ENCODE measurements around the gene AGAP1. TPM values are rescaled to one million over a fixed set of nuclear protein-coding genes. Genes with fewer than 3 reads are reported as not detected.

AGAP1 gene
- total RNA-seq, 1 donor: 12.3 TPM

DNA sequence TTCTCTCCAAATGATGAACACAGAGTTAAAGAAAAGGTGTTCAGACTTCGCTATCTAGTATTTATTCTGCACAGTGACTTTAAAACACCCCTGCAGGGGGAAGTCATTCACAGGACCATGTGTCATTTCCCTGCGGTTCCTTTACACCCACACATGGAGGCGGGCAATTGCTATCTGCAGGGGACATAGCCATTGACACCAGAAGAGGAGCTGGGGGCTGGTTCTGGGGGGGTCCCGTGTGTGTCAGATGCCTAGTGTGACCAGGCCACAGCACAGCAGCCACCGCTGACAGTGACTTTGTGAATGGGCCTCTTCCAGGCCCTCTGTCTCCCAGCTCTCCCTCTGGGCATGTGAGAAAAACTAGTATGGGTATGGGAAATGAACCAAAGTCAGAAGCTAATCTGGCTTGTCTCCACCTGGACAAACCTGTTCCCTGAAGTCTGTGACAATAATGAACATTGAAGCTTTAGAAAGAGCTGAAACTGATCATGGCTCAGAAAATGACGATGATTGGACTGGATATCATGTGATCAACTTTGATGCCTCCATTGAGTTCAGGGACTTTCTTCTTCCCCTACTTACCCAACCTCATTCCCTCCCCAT lies 681.8 kb downstream of the AGAP1 start:
- TF ChIP-seq, protein P1, sequence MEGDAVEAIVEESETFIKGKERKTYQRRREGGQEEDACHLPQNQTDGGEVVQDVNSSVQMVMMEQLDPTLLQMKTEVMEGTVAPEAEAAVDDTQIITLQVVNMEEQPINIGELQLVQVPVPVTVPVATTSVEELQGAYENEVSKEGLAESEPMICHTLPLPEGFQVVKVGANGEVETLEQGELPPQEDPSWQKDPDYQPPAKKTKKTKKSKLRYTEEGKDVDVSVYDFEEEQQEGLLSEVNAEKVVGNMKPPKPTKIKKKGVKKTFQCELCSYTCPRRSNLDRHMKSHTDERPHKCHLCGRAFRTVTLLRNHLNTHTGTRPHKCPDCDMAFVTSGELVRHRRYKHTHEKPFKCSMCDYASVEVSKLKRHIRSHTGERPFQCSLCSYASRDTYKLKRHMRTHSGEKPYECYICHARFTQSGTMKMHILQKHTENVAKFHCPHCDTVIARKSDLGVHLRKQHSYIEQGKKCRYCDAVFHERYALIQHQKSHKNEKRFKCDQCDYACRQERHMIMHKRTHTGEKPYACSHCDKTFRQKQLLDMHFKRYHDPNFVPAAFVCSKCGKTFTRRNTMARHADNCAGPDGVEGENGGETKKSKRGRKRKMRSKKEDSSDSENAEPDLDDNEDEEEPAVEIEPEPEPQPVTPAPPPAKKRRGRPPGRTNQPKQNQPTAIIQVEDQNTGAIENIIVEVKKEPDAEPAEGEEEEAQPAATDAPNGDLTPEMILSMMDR (IDR thresholded peaks at IDR 0.05; ENCODE audit: insufficient read depth, low read length): no peak
- no peak for DNase-seq (ENCODE audit: low read depth)
- no peak overlapping the region for H3K4me3 ChIP-seq (ENCODE audit: low read depth, low read length)

DNA sequence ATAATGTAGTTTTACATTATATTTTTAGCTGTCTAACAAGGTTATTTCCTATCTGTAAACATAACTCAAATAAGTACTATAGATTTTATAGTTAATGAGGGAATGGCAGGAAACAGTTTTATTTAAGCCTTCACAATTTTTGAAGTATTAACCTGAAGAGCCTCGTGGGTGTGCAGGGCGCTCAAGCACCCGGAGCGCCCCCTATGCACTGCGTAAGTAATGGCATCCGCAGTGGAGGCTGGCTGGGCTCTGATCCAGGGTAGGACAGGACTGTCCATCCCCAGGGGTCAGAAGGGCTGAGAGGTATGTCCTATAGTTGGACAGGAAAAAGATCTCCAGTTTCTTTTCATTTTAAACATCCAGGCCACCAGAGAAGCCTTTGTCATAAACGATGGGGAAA lies 682.6 kb downstream of the AGAP1 start:
- no peak overlapping the region for H3K4me3 ChIP-seq (ENCODE audit: low read depth, low read length)
- DNase-seq (ENCODE audit: low read depth): no peak
- TF ChIP-seq, protein P1 (IDR thresholded peaks at IDR 0.05; ENCODE audit: insufficient read depth, low read length): peak; percentile 51

DNA sequence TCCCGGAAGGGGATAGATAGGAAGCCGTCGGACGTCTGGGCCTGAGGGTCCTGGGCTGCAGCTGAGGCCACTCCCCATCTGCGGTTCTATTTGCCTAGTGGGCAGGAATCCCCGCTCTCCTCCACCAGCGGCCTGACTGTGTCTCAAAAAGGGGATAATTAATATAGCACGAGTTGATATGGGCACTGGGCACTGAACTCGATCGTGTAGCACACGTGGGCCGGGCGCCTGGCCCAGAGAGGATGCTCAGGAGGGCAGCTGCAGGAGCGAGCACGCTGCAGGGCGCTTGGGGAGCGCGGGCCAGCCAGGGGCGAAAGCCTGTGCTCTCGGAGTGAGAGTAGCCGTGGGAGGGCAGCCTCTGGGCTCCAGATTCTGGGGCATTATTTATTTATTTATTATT lies 683.1 kb downstream of the AGAP1 start:
- no peak overlapping the region for H3K4me3 ChIP-seq (ENCODE audit: low read depth, low read length)
- TF ChIP-seq, protein P1 (IDR thresholded peaks at IDR 0.05; ENCODE audit: insufficient read depth, low read length): no peak
- DNase-seq (ENCODE audit: low read depth): no peak

DNA sequence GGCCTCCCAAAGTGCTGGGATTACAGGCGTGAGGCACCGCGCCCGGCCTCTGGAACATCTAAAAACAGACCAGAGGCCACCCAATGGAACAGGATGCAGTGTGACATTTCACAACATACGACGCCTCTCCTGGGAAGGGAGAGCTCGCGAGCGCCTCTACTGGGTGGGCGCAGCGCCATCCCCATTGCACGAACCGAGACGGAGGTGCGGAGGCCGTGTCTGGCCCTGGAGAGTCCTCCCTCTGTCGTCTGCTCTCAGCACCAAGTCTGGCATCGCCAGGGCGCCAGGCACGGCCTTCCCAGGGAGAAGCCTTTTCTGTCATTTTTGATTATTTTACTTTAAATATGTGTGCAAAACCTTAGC lies 683.7 kb downstream of the AGAP1 start:
- H3K4me3 ChIP-seq (ENCODE audit: low read depth, low read length): no peak overlapping the region
- TF ChIP-seq, protein P1 (IDR thresholded peaks at IDR 0.05; ENCODE audit: insufficient read depth, low read length): peak; percentile 38

DNA sequence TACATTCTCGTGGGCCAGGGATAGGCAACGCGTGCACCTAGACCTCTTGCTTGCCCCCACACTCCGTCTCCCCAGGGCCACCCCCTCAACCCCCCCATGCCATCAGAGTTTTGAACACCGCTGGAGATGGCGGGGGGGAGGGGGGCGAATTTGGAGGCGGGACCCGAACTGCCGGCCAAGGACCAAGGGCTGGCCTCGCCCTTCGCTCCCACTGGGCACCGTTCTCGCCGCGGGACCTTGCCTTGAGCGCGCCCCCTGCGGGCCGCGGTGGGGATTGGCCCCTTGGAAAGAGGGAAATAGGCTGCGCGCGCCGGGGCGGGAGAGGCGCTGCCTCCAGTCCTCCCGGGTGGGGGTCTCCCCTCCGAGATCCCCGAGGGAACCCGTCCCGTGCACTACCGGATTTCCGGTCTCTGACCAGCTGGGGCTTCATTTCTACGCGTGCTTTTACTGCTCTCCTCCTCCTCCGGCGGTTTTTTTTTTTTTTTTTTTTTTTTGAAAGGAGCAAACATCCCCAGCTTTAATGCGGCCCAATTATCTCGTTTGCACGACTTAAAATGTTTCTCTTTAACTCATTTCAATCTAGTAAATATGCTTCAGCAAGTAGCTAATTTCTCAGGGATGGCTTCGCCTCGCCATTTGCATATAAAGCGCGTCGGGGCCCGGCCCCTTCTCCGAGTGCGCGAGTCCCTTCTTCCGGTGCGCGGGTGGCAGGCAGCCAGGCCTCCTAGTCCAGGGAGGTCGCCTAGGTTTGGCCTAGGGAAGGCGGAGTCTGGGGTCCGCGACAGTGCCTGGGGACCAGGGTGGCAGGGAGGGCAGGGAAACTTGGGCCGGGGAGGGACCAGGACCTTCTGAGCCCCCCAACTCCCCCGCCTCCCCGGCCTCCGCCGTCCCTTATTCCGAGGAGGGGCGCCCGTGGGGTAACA lies 684.4 kb downstream of the AGAP1 start:
- TF ChIP-seq, protein P1 (IDR thresholded peaks at IDR 0.05; ENCODE audit: insufficient read depth, low read length): peak; percentile 83
- DNase-seq (ENCODE audit: low read depth): peak; percentile 37

More for the DNA sequence above, 683.7 kb downstream of the AGAP1 start:
- no peak for DNase-seq (ENCODE audit: low read depth)

DNA sequence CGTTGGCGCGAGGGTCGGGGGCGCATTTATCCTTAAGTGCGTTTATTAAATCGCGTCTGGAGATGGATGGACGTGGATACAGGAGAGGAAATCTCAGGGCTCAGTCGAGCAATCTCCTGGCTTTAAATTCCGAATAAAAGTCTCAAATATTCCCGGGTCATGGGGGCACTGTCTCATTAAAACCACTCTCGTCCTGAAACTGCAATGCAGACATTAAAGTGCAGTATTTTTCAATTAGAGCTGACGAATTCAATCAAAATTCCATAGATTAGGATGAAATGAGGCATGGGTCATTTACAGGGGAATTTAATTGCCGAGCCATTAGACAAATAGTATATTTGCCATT lies 685.0 kb downstream of the AGAP1 start:
- TF ChIP-seq, protein P1 (IDR thresholded peaks at IDR 0.05; ENCODE audit: insufficient read depth, low read length): no peak
- no peak for DNase-seq (ENCODE audit: low read depth)
- no peak overlapping the region for H3K4me3 ChIP-seq (ENCODE audit: low read depth, low read length)

More for the DNA sequence above, 684.4 kb downstream of the AGAP1 start:
- H3K4me3 ChIP-seq (ENCODE audit: low read depth, low read length): peak overlapping the region; percentile 58
